H9 (cell line): ENCODE measurements around the gene SCFD2. TPM values are rescaled to one million over a fixed set of nuclear protein-coding genes. Genes with fewer than 3 reads are reported as not detected.

Source experiments
- DNase-seq: peaks from one replicate; pipeline ENCODE4 v3.0.0-alpha.2; 2017
- H2AFZ ChIP-seq: one replicate; pipeline ENCODE4 v1.6.1; 2013; ENCODE audit warnings: mild to moderate bottlenecking, low read length, control low read depth, moderate library complexity
- H2AK5ac ChIP-seq: 2 replicates; pipeline ENCODE4 v1.6.1; 2013; ENCODE audit warnings: low read length, control low read depth, mixed read lengths; ENCODE audit not compliant: insufficient read length
- H2BK120ac ChIP-seq: one replicate; pipeline ENCODE4 v1.6.1; 2013; ENCODE audit warnings: low read depth, mild to moderate bottlenecking, low read length, control low read depth, inconsistent platforms; ENCODE audit not compliant: poor library complexity, severe bottlenecking
- H2BK12ac ChIP-seq: 2 replicates; pipeline ENCODE4 v1.6.1; 2013; ENCODE audit warnings: low read length, control low read depth, mixed read lengths, low read depth; ENCODE audit not compliant: insufficient read length
- H2BK15ac ChIP-seq: 2 replicates; pipeline ENCODE4 v1.6.1; 2013; ENCODE audit warnings: low read depth, low read length, control low read depth
- H2BK20ac ChIP-seq: one replicate; pipeline ENCODE4 v1.6.1; 2013; ENCODE audit warnings: low read depth, mild to moderate bottlenecking, low read length, control low read depth, inconsistent platforms; ENCODE audit not compliant: poor library complexity, severe bottlenecking
- H2BK5ac ChIP-seq: 2 replicates; pipeline ENCODE4 v1.6.1; 2013; ENCODE audit warnings: low read length, control low read depth, mixed read lengths; ENCODE audit not compliant: insufficient read length
- H3K14ac ChIP-seq: 2 replicates; pipeline ENCODE4 v1.6.1; 2013; ENCODE audit warnings: low read length, control low read depth; ENCODE audit not compliant: insufficient read depth
- H3K18ac ChIP-seq: 2 replicates; pipeline ENCODE4 v1.6.1; 2013; ENCODE audit warnings: low read depth, mild to moderate bottlenecking, mixed read lengths, low read length, control low read depth; ENCODE audit not compliant: insufficient read length
- H3K23ac ChIP-seq: 2 replicates; pipeline ENCODE4 v1.6.1; 2013; ENCODE audit warnings: low read length, control low read depth, mixed read lengths, low read depth; ENCODE audit not compliant: insufficient read length
- H3K23me2 ChIP-seq: 2 replicates; pipeline ENCODE4 v1.6.1; 2013; ENCODE audit warnings: low read depth, mild to moderate bottlenecking, mixed read lengths, low read length, control low read depth; ENCODE audit not compliant: insufficient read length, poor library complexity, severe bottlenecking
- H3K27ac ChIP-seq: 2 replicates; pipeline ENCODE4 v1.5.1; 2013; ENCODE audit warnings: low read length, control low read depth, mixed read lengths, low read depth; ENCODE audit not compliant: insufficient read length
- H3K27me3 ChIP-seq: 2 replicates; pipeline ENCODE4 v1.6.1; 2013; ENCODE audit warnings: low read length, control low read depth, inconsistent platforms; ENCODE audit not compliant: insufficient read depth
- H3K4ac ChIP-seq: 2 replicates; pipeline ENCODE4 v1.6.1; 2013; ENCODE audit warnings: low read depth, mild to moderate bottlenecking, control low read depth, inconsistent platforms, low read length, moderate library complexity
- H3K4me1 ChIP-seq: 2 replicates; pipeline ENCODE4 v1.6.1; 2013; ENCODE audit warnings: low read length, control low read depth, inconsistent platforms; ENCODE audit not compliant: insufficient read depth
- H3K4me2 ChIP-seq: 2 replicates; pipeline ENCODE4 v1.6.1; 2013; ENCODE audit warnings: low read length, control low read depth, mixed read lengths; ENCODE audit not compliant: insufficient read length, insufficient read depth
- H3K56ac ChIP-seq: 2 replicates; pipeline ENCODE4 v1.6.1; 2013; ENCODE audit warnings: low read depth, mild to moderate bottlenecking, mixed read lengths, low read length, control low read depth; ENCODE audit not compliant: insufficient read length
- H3K79me1 ChIP-seq: 2 replicates; pipeline ENCODE4 v1.6.1; 2013; ENCODE audit warnings: low read depth, mild to moderate bottlenecking, moderate library complexity, low read length, control low read depth, inconsistent platforms; ENCODE audit not compliant: insufficient read depth, poor library complexity, severe bottlenecking
- H3K79me2 ChIP-seq: 2 replicates; pipeline ENCODE4 v1.6.1; 2013; ENCODE audit warnings: low read length, control low read depth, inconsistent platforms; ENCODE audit not compliant: insufficient read depth
- H3K9ac ChIP-seq: 2 replicates; pipeline ENCODE4 v1.6.1; 2013; ENCODE audit warnings: low read length, control low read depth, mixed read lengths; ENCODE audit not compliant: insufficient read length; ENCODE audit errors: extremely low read depth
- H3K9me3 ChIP-seq: one replicate; pipeline ENCODE4 v1.6.1; 2013; ENCODE audit warnings: low read depth, low read length, inconsistent platforms; ENCODE audit not compliant: control insufficient read depth
- H3T11ph ChIP-seq: one replicate; pipeline ENCODE4 v1.6.1; 2013; ENCODE audit warnings: mild to moderate bottlenecking, low read length, control low read depth, inconsistent platforms
- H4K20me1 ChIP-seq: one replicate; pipeline ENCODE4 v1.6.1; 2013; ENCODE audit not compliant: control insufficient read depth, insufficient read length, insufficient read depth
- H4K5ac ChIP-seq: 2 replicates; pipeline ENCODE4 v1.6.1; 2013; ENCODE audit warnings: low read depth, mild to moderate bottlenecking, mixed read lengths, low read length, control low read depth; ENCODE audit not compliant: insufficient read length
- H4K8ac ChIP-seq: replicated peaks from 2 replicates; pipeline ENCODE4 v1.6.1; 2013; ENCODE audit warnings: low read length, control low read depth, mixed read lengths, low read depth; ENCODE audit not compliant: insufficient read length
- H4K91ac ChIP-seq: 2 replicates; pipeline ENCODE4 v1.6.1; 2013; ENCODE audit warnings: low read depth, mild to moderate bottlenecking, moderate library complexity, mixed read lengths, low read length, control low read depth; ENCODE audit not compliant: insufficient read length
- H3K27ac Mint-ChIP-seq, 3 experiments: 2 replicates in 2 of 3; 3 replicates in 1 of 3; pipeline ENCODE4 v1.8.0; 2020 to 2021; ENCODE audit warnings: mixed read lengths in 3 of 3, mild to moderate bottlenecking in 1 of 3, moderate library complexity in 1 of 3
- H3K27me3 Mint-ChIP-seq: 2 replicates; pipeline ENCODE4 v1.8.0; 2021; ENCODE audit warnings: low read depth, mild to moderate bottlenecking, moderate library complexity, mixed read lengths
- H3K36me3 Mint-ChIP-seq, 3 experiments: 2 replicates in 2 of 3; 3 replicates in 1 of 3; pipeline ENCODE4 v1.8.0; 2020 to 2021; ENCODE audit warnings: low read depth in 3 of 3, mixed read lengths in 3 of 3; ENCODE audit not compliant: insufficient read depth in 1 of 3
- H3K4me1 Mint-ChIP-seq, 2 experiments: 2 replicates each; pipeline ENCODE4 v1.8.0; 2020; ENCODE audit warnings: mixed read lengths in 2 of 2
- H3K4me3 Mint-ChIP-seq, 2 experiments: 2 replicates in 1 of 2; 3 replicates in 1 of 2; pipeline ENCODE4 v1.8.0; 2020 to 2021; ENCODE audit warnings: mild to moderate bottlenecking in 2 of 2, mixed read lengths in 2 of 2, moderate library complexity in 1 of 2
- H3K9me3 Mint-ChIP-seq, 2 experiments: 2 replicates in 1 of 2; 3 replicates in 1 of 2; pipeline ENCODE4 v1.8.0; 2020; ENCODE audit warnings: mild to moderate bottlenecking in 2 of 2, mixed read lengths in 2 of 2, moderate library complexity in 1 of 2
- WGBS: extraction: QIAGEN DNeasy Blood & Tissue Kit; methylation state at CpG from one replicate; pipeline ENCODE4 v1.1.7; 2013; ENCODE audit warnings: missing lambda C conversion rate, low lambda C conversion rate, mixed read lengths; ENCODE audit not compliant: insufficient read length; ENCODE audit errors: extremely low coverage; 5-methylcytosine and 5-hydroxymethylcytosine counted together
- total RNA-seq: library from RNA; stranded (reverse); gene quantifications from 2 replicates; pipeline ENCODE4 v1.2.1, GENCODE V29; 2021
- TF ChIP-seq, protein P1 (sequence below): fragments of 200-600 bp; sonication (generic); conservative IDR thresholded peaks from 3 replicates; pipeline ENCODE4 v1.8.0; 2021; ENCODE audit warnings: antibody characterized with exemption, mild to moderate bottlenecking

SCFD2 gene
- total RNA-seq, 1 experiment from 2014 or later, result 10.1 TPM

DNA sequence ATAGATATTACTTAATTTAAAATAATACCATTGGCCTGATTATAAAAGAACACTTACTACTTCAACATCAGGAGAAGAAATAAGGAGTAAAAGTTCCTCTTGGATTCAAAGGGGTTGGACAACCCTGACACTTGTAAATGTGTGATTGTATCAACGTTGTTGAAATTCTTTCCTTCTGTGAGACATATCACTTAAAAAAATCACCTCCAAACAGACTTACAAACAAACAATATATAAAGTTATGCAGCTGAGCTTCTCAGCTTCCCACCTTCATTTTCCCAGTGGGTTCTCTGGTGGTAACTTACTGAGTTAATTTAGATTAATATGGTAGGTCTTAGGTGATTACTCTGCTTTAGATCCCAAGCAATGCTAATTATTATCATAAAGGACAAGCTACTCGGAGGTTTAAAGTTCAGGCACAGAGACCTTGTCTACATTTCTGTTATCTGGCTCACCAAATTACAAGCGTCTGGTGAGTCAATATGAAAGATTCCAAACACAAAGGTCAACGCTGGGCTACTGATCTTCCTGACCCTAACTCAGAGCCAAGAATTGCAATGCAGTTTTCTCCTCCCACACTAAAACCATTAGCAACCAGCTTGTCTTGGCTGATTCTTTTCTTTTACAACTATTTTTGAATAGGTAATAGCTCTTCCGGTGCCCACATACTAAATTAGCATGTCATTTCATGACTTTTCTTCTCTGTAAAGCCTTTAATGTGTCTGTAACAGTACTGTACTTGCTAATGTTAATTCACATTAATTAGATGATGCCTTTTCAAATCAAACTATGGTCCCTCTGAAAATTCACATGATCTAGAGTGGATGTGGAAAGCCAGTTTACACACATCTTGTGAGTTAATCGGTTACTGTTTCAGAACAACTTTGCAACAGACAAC, 346.1 kb downstream of the SCFD2 start:
- H3K14ac ChIP-seq, result no peak overlapping the region
- H2AK5ac ChIP-seq, result no peak overlapping the region
- no peaks in the 10 kb centered on the region for H3K4me1 ChIP-seq
- H3K4ac ChIP-seq, result no peak overlapping the region
- H3K79me1 ChIP-seq, result no peaks in the 10 kb centered on the region
- H2BK20ac ChIP-seq, result no peak overlapping the region
- no peak overlapping the region for H3K23ac ChIP-seq
- no peak overlapping the region for H3K4me2 ChIP-seq
- Mint-ChIP-seq H3K27ac (no peak overlapping the region), H3K4me3 (no peak overlapping the region), H3K27me3 (no peaks in the 10 kb centered on the region), H3K36me3 (no peaks in the 10 kb centered on the region), H3K9me3 (no peaks in the 10 kb centered on the region), H3K4me1 (peaks cover 2% of the 10 kb centered on the region in 2 experiments; a peak in 1 of 4 replicates)
- H3K27me3 ChIP-seq, result no peaks in the 10 kb centered on the region
- H2BK5ac ChIP-seq, result no peak overlapping the region
- H3T11ph ChIP-seq, result no peak overlapping the region
- no peak overlapping the region for H3K18ac ChIP-seq
- no peak overlapping the region for H3K56ac ChIP-seq
- H4K20me1 ChIP-seq, result no peaks in the 10 kb centered on the region
- no peak overlapping the region for H4K5ac ChIP-seq
- no peak overlapping the region for H4K8ac ChIP-seq
- no peak overlapping the region for H2BK15ac ChIP-seq
- H4K91ac ChIP-seq, result no peak overlapping the region
- H3K23me2 ChIP-seq, result no peaks in the 10 kb centered on the region
- H3K27ac ChIP-seq, result no peak overlapping the region
- no peak overlapping the region for H2AFZ ChIP-seq
- no peak overlapping the region for H3K9ac ChIP-seq
- TF ChIP-seq, protein P1, sequence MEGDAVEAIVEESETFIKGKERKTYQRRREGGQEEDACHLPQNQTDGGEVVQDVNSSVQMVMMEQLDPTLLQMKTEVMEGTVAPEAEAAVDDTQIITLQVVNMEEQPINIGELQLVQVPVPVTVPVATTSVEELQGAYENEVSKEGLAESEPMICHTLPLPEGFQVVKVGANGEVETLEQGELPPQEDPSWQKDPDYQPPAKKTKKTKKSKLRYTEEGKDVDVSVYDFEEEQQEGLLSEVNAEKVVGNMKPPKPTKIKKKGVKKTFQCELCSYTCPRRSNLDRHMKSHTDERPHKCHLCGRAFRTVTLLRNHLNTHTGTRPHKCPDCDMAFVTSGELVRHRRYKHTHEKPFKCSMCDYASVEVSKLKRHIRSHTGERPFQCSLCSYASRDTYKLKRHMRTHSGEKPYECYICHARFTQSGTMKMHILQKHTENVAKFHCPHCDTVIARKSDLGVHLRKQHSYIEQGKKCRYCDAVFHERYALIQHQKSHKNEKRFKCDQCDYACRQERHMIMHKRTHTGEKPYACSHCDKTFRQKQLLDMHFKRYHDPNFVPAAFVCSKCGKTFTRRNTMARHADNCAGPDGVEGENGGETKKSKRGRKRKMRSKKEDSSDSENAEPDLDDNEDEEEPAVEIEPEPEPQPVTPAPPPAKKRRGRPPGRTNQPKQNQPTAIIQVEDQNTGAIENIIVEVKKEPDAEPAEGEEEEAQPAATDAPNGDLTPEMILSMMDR, result no peak
- no CpG with 5 or more reads among the region's 6 CpGs for WGBS
- H2BK12ac ChIP-seq, result no peak overlapping the region
- no peak for DNase-seq
- H2BK120ac ChIP-seq, result no peak overlapping the region
- H3K9me3 ChIP-seq, result no peaks in the 10 kb centered on the region
- no peaks in the 10 kb centered on the region for H3K79me2 ChIP-seq
